ENCODE results near the gene HOXA3.

The HOXA3 gene

DNA sequence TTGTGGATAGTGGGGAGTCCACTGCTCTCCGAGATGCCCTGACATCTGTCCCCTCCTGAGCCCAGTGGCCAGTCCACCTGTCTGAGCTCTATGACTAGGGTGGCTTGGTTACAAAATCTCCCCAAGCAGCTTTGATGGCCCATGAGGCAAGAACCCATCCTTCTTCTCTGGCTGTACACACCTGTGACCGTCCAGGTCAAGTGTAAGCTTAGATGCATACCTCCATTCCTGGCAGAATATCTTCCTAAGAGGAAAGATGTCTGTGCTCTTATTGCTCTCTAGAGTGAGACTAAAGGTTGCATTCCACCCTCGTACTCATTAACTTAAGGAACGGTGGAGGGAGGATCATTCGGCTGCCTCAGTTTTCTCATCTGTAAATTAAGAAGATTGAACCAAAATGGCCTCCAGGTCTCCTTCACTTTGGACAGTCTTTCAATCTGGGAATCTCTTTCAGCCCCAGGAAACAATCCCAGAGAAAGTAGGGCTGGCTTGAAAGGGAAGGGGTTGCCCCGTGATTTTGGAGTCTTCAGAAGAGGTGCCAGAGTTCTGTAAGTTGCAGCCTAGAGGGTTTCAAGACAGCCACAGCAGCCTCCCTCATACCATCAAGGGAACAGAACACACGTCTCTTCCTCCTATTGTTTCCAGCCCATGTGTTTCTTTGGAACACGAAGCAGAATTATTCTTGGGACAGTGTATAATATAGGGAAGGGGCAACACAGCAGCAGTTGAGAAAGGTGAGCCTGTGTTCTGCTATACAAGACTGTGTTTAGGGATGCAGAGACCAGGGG, 27.3 kb downstream of the HOXA3 start:
- H3K4me3 ChIP-seq (ENCODE audit: low read depth, low read length): no peak overlapping the region
- DNase-seq: no peak
- no peaks in the 10 kb centered on the region for H3K36me3 ChIP-seq
- H3K27me3 ChIP-seq (ENCODE audit: insufficient read depth, low read depth, severe bottlenecking): peaks cover 67% of the 10 kb centered on the region
- H3K27ac ChIP-seq: no peak overlapping the region
- no peaks in the 10 kb centered on the region for H3K9me3 ChIP-seq (ENCODE audit: severe bottlenecking)
- TF ChIP-seq, protein P1, sequence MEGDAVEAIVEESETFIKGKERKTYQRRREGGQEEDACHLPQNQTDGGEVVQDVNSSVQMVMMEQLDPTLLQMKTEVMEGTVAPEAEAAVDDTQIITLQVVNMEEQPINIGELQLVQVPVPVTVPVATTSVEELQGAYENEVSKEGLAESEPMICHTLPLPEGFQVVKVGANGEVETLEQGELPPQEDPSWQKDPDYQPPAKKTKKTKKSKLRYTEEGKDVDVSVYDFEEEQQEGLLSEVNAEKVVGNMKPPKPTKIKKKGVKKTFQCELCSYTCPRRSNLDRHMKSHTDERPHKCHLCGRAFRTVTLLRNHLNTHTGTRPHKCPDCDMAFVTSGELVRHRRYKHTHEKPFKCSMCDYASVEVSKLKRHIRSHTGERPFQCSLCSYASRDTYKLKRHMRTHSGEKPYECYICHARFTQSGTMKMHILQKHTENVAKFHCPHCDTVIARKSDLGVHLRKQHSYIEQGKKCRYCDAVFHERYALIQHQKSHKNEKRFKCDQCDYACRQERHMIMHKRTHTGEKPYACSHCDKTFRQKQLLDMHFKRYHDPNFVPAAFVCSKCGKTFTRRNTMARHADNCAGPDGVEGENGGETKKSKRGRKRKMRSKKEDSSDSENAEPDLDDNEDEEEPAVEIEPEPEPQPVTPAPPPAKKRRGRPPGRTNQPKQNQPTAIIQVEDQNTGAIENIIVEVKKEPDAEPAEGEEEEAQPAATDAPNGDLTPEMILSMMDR (IDR thresholded peaks at IDR 0.05; ENCODE audit: low read depth, low read length): no peak

DNA sequence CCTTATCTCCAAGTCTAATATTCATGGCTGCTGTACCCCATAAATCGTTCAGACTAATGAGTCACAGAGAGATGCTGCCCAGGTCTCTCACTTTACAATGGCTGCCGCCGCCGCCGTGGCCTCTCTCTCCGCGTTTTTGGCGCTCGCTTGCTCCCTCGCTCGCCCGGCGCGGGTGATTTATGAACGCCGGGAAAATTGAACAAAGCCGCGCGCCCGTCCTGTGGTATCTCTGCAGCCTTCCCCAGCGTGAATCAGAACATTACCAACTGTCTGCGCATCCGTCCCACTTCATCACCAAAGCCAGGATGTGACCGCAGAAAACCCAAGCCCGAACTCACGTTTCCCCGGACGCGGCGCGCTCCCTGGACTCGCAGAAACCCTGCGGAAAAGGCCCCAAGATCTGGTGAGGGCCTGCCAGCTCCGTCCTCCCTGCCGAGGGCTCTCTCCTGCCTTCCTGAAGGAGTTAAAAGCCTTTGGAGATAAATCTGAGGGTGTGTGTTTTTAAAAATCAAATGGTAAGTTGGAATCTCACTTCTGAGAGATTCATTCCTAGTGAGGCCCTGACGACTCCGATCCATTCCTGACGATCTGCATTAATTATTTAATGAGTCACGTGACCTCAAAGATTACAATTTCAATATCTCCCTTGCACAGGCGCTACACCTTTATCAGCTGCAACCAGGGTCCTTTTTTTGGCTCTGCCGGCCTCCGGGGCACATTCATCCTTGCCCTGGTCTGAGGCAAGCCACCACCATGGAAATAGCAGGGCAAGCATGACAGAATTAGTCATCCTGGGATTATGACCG, 28.1 kb downstream of the HOXA3 start:
- no peaks in the 10 kb centered on the region for H3K9me3 ChIP-seq (ENCODE audit: severe bottlenecking)
- H3K27me3 ChIP-seq (ENCODE audit: insufficient read depth, low read depth, severe bottlenecking): peaks cover 62% of the 10 kb centered on the region
- no peaks in the 10 kb centered on the region for H3K36me3 ChIP-seq
- H3K27ac ChIP-seq: no peak overlapping the region
- no peak for DNase-seq
- no peak overlapping the region for H3K4me3 ChIP-seq (ENCODE audit: low read depth, low read length)
- TF ChIP-seq, protein P1 (IDR thresholded peaks at IDR 0.05; ENCODE audit: low read depth, low read length): no peak

DNA sequence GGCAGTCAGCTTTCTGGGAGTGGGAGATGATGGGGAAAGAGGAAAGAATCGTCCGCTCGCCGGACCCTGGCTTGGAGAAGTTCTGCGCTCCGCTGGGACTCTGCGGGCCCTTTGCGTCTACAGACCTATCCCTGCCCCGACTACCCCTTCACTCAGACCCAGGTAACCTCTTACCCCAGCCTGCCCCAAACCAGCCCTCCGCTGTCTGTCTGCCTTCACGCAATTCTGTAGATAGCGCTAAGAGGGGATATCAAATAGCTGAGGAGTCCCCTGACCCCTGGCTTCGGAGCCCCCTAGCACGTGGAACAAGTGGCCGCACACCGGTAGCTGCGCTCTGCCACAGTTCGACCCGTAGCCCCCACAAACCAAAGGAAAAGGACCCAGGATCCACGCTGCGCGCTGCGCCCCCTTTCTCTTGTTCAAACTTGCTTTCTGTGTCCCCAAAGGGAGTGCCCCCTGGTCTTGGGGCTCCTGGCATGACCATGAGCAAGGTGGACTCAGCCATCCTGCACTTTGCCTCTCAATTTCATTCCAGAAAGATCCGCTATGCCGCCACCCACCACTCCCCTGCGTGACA, 28.8 kb downstream of the HOXA3 start:
- Histone ChIP-seq H3K27ac (no peak overlapping the region), H3K4me3 (ENCODE audit: low read depth, low read length) (no peak overlapping the region)

DNA sequence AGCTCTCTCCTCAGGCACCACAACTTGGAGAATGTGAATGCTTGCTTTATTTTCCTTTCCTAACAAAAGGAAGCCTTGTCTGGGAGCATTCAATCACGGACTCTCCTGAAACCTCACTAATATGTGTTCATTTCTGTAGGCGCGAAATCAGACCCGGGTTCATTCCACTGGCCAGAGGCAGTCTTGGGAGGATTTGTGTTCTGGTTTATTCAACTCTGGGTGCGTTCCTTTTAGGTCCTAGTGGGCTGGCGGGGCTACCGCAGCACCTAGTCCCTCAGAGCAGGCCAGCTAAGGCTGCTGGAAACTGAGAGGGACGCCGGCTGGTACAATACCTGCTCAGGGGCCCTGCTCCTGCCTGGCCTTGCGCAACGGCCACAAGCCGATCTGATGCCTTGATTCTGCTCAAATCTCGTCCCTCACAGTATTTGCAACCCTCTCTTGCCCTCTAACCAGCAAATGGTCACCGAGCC, 29.3 kb downstream of the HOXA3 start:
- Histone ChIP-seq H3K27me3 (ENCODE audit: insufficient read depth, low read depth, severe bottlenecking) (peaks cover 69% of the 10 kb centered on the region), H3K27ac (no peak overlapping the region)
- TF ChIP-seq, protein P1 (IDR thresholded peaks at IDR 0.05; ENCODE audit: low read depth, low read length): no peak

More for the DNA sequence above, 28.8 kb downstream of the HOXA3 start:
- H3K36me3 ChIP-seq: no peaks in the 10 kb centered on the region
- TF ChIP-seq, protein P1 (IDR thresholded peaks at IDR 0.05; ENCODE audit: low read depth, low read length): no peak
- peaks cover 63% of the 10 kb centered on the region for H3K27me3 ChIP-seq (ENCODE audit: insufficient read depth, low read depth, severe bottlenecking)
- H3K9me3 ChIP-seq (ENCODE audit: severe bottlenecking): no peaks in the 10 kb centered on the region
- DNase-seq: no peak

DNA sequence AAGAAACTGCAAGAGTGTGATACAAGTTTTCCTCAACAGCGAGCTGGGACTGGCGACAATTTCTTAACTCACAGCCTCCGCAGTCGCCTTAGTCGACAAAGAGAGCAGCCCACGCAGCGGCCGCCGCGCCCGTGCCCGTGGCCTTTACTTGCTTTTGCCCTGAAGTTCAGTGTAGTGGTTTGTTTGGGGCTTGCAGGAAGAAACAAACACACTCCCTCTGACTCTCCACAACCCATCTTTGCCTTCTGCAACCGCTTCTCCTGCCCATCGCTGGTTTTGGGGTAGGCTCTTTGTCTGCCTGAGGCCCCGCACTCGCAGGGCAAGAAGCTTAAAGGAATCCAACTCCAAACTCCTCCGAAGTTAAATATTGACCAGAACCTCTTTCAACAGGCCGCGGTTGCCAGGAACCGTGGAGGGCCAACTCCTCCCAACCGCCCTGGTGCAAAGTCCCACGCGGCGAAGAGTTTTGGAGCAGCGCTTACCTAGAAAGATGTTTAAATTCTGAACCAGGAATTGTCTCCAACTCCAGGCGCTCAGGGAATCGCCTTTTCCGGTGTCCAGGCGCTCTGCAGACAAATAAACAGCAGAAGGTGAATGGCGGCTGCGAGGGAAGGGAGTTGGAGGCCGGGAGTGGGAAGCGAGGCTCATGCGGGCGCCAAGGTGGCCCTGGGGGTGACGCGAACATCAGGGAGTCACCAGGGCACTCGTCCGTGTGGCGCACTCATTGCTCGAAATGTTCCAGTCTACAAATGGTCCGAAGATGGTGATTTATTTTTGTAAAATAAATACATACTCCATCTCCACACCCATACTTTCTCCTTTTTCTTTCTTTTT, 30.1 kb downstream of the HOXA3 start:
- no peak overlapping the region for H3K27ac ChIP-seq
- TF ChIP-seq, protein P1 (IDR thresholded peaks at IDR 0.05; ENCODE audit: low read depth, low read length): no peak
- no peaks in the 10 kb centered on the region for H3K36me3 ChIP-seq
- DNase-seq: no peak
- H3K27me3 ChIP-seq (ENCODE audit: insufficient read depth, low read depth, severe bottlenecking): peaks cover 70% of the 10 kb centered on the region
- no peak overlapping the region for H3K4me3 ChIP-seq (ENCODE audit: low read depth, low read length)
- no peaks in the 10 kb centered on the region for H3K9me3 ChIP-seq (ENCODE audit: severe bottlenecking)

More for the DNA sequence above, 29.3 kb downstream of the HOXA3 start:
- Histone ChIP-seq H3K36me3 (no peaks in the 10 kb centered on the region), H3K9me3 (ENCODE audit: severe bottlenecking) (no peaks in the 10 kb centered on the region), H3K4me3 (ENCODE audit: low read depth, low read length) (no peak overlapping the region)
- no peak for DNase-seq

Measured in WERI-Rb-1 (cell line).